NCI-H1436 (cell line): ENCODE data around the gene CERS5.
"Not testable (repeated sequence)": the region's sequence is repeated elsewhere in the genome, so short reads cannot be mapped to it uniquely, and the experiment has no call there.

Experiments
- DNase-seq: peaks from one replicate; lab custom pipeline; 2025; lab: John Stamatoyannopoulos, UW

CERS5 gene

DNA sequence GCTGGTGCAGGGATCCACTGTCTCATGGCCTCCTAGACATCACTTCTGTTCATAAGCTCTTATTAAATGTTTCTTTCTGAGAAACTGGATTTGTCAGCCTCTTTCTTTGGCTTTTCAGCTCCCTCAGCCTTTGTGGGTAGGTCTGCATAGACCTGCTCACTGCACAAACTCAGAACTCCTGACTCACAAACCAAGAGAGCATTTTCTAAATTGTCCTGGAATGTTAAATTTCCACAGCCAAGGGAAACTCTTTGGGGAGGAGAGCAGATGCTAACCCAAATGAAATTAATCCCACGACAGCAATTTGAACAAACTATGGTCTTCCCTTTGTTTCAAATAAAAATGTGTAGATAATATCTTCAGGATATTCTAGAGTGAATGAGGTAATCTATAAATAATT lies 19.5 kb upstream of the CERS5 start:
- no peak for DNase-seq

DNA sequence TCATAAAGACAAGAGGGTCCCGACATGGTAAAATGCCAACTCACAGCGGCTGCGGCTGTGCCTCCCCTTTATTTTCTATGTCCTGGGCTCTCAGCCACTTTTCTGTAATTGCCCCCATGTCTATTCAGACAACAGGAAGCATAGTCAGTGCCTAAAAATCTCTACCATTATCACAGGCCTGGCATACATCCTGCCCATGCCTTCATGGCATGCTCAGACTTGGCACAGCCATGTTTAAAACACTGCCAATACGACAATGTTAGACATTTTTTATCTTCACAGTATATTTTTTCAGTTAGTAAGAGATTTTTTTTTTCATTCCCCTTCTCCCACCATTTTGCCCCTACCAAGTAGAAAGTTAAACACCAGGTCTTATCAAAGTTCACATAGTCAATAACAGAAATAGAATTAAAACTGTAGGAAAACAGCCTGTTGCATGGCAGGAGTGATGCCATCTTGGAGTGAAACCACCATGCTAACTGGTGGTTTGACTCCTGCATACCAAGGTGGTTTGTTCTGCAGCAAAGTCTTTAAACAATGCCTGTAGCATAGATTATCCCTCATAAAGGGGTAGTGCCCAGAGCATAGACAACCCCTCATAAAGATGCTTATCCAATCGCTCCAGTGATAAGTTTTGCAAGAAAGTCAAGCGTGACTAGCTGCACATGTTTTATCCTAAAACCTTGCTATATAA lies 18.9 kb upstream of the CERS5 start:
- DNase-seq = peak; percentile 69

DNA sequence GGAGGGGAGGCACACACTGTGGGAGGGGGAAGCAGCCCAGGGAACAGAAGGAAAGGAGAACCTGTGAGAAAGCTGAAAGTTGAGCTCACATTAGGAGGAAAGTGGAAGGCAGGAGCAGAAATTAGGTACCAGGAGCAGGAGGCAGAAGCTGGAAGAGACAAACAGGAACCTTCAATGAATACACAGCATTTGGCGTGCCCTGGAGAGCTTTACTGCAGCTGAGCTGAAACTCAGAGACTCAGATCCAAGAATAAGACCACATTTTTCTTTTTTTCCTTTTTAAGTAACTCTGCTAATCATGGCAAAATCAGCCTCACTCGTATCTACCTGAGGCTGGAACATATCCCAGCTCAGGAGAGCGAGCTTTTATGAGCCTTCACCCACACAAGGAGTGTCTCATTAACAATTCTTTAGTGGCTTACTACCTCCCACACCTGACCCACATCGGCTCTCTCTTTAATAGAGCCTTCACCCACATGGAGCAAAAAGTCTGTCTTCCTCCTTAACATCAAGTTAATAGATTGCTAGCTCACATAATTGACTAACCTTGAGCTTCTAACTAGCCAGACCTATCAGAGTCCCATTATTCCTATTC lies 18.2 kb upstream of the CERS5 start:
- no peak for DNase-seq

DNA sequence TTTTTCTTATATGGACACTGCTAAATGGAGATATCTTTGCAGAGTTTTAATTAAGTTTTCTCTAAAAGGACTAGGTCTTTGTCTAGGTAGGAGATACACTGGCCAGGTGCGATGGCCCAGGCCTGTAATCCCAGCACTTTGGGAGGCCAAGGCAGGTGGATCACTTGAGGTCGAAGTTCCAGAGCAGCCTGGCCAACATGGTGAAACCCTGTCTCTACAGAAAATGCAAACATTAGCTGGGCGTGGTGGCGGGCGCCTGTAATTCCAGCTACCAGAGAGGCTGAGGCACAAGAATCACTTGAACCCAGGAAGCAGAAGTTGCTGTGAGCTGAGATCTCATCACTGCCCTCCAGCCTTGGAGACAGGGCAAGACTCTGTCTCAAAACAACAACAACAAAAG lies 17.1 kb upstream of the CERS5 start:
- DNase-seq = no peak

DNA sequence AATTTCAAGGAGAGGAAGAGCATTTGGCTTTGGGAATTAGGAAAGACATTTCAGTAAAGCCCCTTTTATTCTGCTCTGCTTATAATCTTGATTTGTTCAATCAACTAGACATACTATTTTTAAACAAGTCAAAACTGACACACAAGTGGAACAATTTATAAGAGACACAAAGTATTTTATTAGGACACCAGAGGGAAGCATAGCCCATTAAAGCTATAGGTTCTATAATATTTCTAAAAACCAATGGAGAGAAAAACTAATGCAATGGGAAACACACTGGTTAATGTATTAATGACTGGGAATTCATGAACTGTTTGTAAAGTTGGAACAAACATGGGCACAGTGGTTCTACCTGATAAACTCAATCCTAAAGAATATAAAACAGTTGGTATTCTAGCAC lies 15.3 kb upstream of the CERS5 start:
- DNase-seq = no peak

DNA sequence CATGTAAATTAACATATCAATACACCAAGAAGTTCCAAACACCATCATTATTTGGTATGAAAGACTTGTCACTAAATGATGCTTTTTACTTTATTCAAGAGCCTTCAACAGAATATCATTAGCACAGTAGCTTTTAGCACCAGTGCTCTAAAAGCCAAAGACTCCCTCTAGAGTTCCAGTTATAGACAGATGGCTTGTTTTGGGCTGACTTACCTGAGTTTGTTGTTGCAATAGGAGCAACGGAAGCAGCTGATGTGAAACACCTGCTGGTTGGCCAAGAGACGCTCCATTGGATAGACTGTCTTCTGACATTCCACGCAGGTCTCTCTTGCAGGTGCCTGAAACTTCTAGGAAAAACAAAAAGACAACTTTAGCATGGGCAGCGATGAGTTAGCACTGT lies 14.5 kb upstream of the CERS5 start:
- no peak for DNase-seq

DNA sequence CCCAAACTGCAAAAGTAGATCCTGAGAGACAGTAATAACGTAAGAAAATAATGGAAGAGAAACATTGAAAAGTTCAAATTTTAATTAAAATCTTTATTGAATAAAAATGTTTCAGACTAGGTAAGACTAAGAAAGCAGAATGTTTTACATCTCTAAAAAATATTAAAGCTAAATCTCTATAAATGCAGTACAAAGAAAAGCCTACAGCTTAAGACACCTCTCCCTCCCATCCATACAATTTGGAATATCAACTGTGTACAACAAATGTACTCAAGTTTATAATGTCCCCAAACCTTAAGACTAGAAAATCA lies 8.5 kb upstream of the CERS5 start:
- DNase-seq = no peak

DNA sequence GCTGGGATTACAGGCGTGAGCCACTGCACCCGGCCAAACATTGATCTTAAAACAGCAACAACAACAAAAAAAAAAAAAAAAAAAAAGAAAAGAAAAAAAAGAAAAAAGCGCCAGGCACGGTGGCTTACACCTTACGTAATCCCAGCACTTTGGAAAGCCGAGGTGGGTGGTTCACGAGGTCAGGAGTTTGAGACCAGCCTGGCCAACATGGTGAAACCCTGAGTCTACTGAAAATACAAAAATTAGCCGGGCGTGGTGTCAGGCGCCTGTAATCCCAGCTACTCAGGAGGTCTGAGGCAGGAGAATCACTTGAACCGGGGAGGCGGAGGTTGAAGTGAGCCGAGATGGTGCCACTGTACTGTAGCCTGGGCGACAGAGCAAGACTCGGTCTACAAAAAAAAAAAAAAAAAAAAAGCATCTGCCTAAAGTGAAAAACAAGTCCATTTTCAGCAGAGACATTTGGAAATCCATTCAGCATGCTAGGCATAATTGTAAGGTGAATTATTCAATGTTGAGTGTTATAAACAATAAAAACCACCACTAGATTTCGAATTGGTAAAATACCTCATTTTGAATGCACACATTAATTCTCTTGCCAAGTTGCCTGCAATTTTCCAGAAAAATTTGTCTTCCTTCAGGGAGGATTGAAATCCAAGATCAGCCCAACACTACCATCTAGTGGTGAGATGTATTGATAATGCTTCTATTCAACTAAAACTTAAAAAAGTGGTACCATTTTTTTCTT lies 8.0 kb upstream of the CERS5 start:
- peak; percentile 53 for DNase-seq

DNA sequence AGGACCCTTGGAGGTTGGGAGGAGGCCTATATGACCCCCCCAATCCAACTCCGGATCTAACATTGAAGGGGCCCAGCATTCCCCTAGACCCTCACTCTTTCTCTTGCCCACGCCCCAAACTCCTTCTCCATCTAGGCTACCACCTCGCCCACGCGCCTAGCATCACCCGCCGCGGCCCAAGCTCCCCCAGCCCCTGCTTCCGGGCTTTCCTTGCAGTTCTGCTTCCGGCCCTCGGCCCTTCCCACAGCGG lies 445 bp downstream of the CERS5 start:
- no peak for DNase-seq

DNA sequence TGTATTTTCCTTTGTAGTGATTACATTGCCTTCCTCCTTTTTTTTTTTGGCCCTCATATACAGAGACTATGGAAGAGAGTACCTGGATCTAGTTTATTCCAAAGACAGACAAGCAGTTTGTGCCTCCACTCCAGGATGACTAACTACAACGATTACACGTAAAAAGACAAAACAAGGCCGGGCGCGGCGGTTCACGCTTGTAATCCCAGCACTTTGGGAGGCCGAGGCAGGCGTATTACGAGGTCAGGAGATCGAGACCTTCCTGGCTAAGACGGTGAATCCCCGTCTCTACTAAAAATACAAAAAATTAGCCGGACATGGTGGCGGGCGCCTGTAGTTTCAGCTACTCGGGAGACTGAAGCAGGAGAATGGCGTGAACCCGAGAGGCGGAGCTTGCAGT lies 2.2 kb downstream of the CERS5 start:
- DNase-seq = no peak

DNA sequence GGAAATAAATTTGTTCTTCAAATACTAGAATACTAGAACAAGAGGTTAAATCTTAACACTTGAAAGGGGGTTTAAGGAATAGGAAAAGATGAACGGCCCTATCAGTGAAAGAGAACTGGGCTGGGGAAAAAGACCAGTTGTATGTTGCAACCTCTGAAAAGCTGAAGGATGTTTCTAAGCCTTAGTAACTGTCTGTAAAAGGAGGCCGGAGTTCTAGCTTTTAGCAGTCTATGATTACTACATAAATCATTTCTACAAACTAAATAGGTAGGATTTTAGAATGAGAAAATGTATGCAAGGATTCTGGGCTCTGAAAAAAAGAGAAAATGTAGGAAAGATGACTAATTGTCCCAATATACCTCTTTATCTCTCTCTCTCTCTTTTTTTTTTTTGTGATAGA lies 4.9 kb downstream of the CERS5 start:
- no peak for DNase-seq

DNA sequence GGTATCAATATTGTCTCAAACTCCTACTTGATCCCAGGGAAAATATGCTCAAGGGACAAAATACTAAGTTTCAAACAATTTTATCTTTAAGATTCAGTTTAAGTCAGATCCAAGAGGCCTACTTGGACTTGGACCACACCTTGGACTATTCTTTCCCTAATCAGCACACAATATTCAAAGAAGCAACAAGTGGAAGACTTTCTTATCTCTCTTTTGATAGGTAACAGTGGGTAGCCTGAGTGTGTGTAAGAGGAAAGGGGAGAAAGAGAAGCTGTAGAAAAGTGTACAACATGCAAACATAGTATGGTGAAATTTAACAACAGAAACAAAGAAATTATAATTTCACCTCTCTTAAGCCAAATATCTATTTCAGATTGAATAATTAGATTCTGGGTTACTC lies 6.5 kb downstream of the CERS5 start:
- DNase-seq = no peak

DNA sequence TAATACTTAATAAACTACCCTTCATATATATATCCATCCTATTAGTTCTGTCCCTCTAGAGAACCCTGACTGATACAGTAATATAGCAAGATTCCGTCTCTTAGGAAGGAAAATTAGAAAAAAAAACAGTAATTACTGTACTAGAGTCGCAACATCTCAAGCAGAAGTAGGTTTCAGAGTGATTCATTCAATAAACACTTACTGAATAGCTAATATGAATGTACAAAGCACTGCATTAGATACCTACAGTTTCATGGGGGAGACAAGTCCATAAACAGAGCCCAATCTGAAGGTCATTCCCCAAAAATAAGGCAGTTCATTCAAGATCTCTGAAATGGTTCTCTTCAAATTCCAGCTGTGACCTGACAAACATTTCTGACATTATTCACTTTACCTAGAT lies 9.9 kb downstream of the CERS5 start:
- no peak for DNase-seq

DNA sequence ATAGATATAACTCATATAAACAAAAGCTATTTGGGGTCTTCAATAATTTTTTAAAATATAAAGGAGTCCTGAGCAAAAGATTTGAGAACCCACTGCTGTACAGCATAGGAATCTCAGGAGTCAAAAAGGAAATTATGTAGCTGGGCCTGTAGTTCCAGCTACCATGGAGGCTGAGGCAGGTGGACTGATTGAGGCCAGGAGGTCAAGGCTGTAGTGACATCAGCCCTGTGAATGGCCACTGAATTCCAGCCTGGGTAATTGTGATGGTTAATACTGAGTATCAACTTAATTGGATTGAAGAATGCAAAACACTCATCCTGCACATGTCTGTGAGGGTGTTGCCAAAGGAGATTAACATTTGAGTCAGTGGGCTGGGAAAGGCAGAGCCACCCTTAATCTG lies 10.5 kb downstream of the CERS5 start:
- no peak for DNase-seq

DNA sequence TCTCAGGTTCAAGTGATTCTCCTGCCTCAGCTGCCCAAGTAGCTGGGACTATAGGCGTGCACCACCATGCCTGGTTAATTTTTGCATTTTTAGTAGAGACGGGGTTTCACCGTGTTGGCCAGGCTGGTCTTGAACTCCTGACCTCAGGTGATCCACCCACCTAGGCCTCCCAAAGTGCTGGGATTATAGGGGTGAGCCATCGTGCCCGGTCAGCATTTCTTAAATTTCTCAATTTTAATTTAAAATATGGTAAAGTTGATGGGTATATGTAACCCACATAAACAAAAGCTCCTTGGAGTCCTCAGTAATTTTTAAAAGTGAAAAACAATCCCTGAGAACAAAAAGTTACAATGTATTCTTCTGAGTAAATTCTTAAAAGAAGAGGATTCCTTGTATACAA lies 12.2 kb downstream of the CERS5 start:
- not testable (repeated sequence) for DNase-seq

DNA sequence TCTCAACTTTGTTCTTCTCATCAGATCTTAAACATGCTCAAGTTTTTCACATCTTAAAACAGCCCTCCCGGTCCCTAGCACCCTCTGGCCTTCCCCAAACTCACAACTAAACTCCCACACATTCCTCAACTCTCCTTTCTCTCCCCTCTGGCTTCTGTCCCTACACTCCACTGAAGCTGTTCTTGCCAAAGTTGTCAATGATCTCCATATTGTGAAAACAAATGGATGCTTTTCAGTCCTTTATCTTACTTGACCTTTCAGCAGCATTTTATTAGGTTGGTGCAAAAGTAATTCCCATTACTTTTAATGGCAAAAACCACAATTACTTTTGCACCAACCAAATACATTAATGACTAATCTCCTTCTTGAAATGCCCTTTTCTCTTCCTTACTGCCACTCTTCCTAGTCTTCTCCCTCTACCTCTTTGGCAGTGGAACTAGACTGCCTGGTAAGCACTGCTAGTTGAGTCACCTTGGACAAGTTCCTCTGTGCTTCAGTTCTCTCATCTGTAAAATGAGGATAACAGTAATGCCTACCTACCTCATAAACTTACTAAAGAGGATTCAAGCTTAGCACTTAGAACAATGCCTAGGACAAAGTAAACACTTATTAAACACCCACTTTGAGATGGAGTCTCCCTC lies 16.0 kb downstream of the CERS5 start:
- DNase-seq = no peak

DNA sequence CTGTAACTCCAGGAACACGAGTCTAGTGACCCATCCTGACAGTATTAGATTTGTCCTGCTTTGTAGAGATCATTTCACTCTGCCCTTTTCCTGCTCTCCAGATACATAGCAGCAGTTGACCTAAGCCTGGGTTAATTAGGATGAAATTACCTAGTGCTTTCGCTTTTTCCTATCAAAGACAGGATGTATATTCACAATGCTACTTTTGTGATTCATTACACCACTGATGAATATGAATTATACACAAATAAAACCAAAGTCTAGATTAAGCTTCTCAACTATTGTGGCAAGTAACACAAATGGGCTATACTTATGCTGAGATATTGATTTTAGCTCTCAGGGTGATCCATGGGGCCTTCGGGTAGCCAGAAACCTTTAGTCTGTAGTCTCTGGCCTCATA lies 17.9 kb downstream of the CERS5 start:
- DNase-seq = no peak

DNA sequence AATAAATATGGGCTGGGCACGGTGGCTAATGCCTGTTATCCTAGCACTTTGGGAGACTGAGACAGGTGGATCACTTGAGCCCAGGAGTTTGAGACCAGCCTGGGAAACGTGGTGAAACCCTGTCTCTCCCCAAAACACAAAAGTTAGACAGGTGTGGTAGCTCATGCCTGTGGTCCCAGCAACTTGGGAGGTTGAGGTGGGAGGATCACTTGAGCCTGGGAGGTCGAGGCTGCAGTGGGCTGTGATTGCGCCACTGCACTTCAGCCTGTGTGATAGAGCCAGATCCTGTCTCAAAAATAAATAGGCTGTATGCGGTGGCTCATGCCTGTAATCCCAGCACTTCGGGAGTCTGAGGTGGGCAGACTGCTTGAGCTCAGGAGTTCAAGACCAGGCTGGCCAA lies 19.2 kb downstream of the CERS5 start:
- DNase-seq = not testable (repeated sequence)

DNA sequence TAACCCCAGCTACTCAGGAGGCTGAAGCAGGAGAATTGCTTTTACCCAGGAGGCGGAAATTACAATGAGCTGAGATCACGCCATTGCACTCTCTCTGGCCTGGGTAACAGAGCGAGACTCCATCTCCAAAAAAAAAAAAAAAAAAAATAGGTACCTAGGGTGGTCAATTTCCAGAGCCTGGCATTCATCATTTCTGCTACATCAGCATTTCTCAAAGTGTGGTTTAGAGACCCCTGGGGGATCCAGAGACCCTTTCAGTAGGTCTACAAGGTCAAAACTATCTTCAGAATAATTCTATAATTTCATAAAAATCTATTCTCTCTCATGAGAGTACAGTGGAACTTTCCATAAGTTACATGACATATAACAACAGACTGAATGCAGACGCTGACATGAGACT lies 19.9 kb downstream of the CERS5 start:
- no peak for DNase-seq

DNA sequence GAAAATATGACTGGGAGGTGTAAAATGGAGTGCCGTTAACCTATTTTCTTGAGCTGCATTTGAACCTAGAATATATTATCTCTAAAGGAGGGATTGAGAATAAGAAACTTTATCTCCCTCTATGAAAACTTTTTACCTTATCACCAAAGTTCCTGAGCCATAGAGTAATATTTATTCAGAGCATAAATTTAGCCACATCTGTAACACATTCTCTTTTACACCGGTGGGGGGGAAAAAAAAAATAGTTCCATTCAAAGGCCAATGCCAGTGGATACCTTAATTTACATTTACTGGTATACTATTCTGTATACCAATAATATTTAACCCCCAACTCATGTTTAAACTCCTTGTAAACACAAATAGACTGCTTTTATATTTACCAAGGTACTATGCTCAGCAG lies 21.7 kb downstream of the CERS5 start:
- DNase-seq = no peak

DNA sequence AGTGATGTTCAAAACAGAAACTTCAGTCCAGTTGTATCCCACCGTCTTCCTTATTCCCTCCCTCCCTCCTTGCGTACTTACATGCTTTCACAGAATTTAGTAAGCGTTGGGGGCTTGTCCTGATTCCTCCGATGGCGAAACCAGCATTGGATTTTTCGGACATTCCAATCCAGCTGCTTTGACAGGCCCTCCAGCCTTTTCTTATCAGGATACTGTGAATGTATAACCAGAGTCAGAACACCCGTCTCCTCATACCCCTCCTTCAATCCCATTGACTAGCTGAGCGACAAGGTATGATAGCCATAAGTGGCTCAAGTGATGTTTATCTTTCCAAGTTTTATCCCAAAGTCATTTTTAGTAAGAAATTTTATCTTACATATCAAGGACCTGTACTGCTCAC lies 24.2 kb downstream of the CERS5 start:
- no peak for DNase-seq

DNA sequence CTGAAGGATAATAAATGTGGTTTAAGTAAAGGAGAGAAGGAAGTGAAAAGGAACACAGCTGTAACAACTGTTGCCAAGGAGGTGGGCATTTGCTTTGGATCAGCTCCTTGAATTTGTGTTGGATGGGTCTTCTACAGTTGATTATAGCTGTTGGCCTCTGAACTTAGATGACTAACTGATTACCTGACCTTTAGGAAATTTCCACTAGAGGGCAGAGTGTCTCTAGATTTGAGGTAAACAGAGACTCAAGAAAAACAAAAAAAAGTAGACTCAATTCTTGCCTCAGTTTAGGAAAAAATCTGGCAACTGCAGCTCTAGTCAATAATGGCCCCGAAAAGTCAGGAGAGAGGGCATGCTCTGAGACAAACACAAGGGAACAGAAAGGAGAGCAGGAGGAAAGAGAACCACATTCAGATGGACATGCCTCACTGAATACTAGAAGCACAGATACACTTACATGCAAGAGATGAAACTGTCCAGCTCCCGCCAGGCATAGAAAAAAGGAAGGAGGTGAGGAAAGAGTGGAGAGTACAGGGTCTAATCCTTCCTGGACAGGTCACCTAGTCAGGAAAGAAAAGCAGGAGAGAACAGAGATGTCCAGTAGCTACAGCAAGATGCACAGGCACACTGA lies 34.5 kb downstream of the CERS5 start:
- DNase-seq = peak; percentile 28

DNA sequence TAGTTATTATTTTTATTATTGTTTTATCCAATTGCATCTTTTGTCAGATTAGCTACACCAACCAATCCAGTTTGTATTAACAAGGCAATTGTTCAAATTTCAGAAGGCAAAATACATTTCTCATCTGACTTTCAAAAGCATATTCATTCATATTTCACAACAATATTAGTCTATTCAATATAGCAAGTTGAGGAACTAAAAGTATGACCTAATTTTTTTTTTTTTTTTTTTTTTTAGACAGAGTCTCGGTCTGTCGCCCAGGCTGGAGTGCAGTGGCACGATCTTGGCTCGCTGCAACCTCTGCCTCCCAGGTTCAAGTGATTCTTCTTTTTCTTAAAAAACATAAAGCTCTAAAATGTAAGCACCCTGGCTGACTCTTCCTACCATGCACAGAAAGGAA lies 37.9 kb downstream of the CERS5 start:
- DNase-seq = no peak
